SK-N-MC (cell line): Measurements from ENCODE around the gene VSNL1.

ENCODE experiments used
- DNase-seq: peaks from one replicate; pipeline ENCODE4 v3.0.0-alpha.2; 2011; ENCODE audit warnings: low read depth, low spot score
- H3K27ac ChIP-seq: fragments of 200-600 bp; sonication (generic); 2 replicates; pipeline ENCODE4 v1.5.1; 2016; ENCODE audit warnings: mixed run types
- H3K36me3 ChIP-seq: fragments of 200-600 bp; sonication (generic); 2 replicates; pipeline ENCODE4 v1.6.1; 2017; ENCODE audit warnings: antibody characterized with exemption, low read length, mixed read lengths; ENCODE audit not compliant: insufficient read depth
- H3K4me3 ChIP-seq: fragments of 200-600 bp; sonication (generic); 2 replicates; pipeline ENCODE4 v1.5.1; 2016
- H3K9ac ChIP-seq: fragments of 200-600 bp; sonication (generic); 2 replicates; pipeline ENCODE4 v1.8.0; 2017; ENCODE audit warnings: mixed run types, mixed read lengths; ENCODE audit not compliant: insufficient read length
- H3K9me3 ChIP-seq: fragments of 200-600 bp; sonication (generic); 2 replicates; pipeline ENCODE4 v1.6.1; 2017; ENCODE audit warnings: low read depth, mild to moderate bottlenecking, antibody characterized with exemption, low read length, moderate library complexity, mixed read lengths
- EZH2 ChIP-seq: fragments of 200-600 bp; sonication (generic); IDR thresholded peaks from one replicate; pipeline ENCODE4 v1.6.1; 2017; ENCODE audit warnings: antibody characterized with exemption
- FOXP2 ChIP-seq: optimal IDR thresholded peaks from 2 replicates; pipeline ENCODE3; 2011; ENCODE audit warnings: mild to moderate bottlenecking, moderate library complexity; ENCODE audit not compliant: insufficient read depth; ENCODE audit errors: extremely low read length, control extremely low read depth
- POLR2AphosphoS5 ChIP-seq: IDR thresholded peaks from 2 replicates; pipeline ENCODE4 v1.6.1; 2012; ENCODE audit warnings: mild to moderate bottlenecking, low read depth, low read length, borderline replicate concordance

The VSNL1 gene

GRCh38 chr2:17628349-17629261 is 88.1 kb downstream of the VSNL1 start:
- TF ChIP-seq POLR2AphosphoS5 = no peak
- TF ChIP-seq EZH2 = no peak
- no peak for TF ChIP-seq FOXP2
- DNase-seq = no peak
- Histone ChIP-seq H3K4me3 (no peak overlapping the region), H3K36me3 (no peaks in the 10 kb centered on the region), H3K27ac (no peak overlapping the region), H3K9ac (no peak overlapping the region), H3K9me3 (no peaks in the 10 kb centered on the region)

- no peak overlapping the region for H3K9ac ChIP-seq
- TF ChIP-seq EZH2 (no peak), POLR2AphosphoS5 (no peak), FOXP2 (no peak)
Measured at GRCh38 chr2:17630089-17630488, 89.6 kb downstream of the VSNL1 start.

GRCh38 chr2:17634997-17635396 is 94.5 kb downstream of the VSNL1 start:
- Histone ChIP-seq H3K36me3 (no peaks in the 10 kb centered on the region), H3K4me3 (no peak overlapping the region), H3K9ac (no peak overlapping the region), H3K9me3 (no peaks in the 10 kb centered on the region), H3K27ac (no peak overlapping the region)
- DNase-seq = no peak
- TF ChIP-seq POLR2AphosphoS5 = no peak
- no peak for TF ChIP-seq FOXP2
- TF ChIP-seq EZH2 = no peak

More at GRCh38 chr2:17630089-17630488, 89.6 kb downstream of the VSNL1 start:
- no peak overlapping the region for H3K27ac ChIP-seq
- no peaks in the 10 kb centered on the region for H3K36me3 ChIP-seq
- DNase-seq = no peak
- no peaks in the 10 kb centered on the region for H3K9me3 ChIP-seq
- no peak overlapping the region for H3K4me3 ChIP-seq

DNA sequence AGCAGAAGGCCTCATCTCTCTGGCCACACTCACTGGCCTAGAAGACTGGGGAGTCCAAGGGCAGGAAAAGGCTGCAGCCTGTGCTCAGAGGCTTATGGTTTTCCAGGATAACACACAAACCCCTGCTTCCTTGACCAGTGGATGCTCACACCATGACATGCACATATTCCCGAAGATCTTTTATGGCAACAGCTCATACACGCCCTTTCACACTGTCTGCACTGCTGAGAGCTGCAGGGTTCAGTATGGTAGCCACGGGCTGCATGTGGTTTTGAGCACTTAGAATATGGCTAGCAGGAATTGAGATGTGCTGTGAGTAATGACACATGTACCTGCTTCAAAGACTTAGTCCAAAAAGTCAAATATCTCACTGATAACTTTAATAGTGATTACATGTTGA is 95.8 kb downstream of the VSNL1 start:
- DNase-seq = no peak
- no peak overlapping the region for H3K27ac ChIP-seq
- H3K4me3 ChIP-seq = no peak overlapping the region
- no peaks in the 10 kb centered on the region for H3K9me3 ChIP-seq
- no peaks in the 10 kb centered on the region for H3K36me3 ChIP-seq
- no peak for TF ChIP-seq EZH2
- TF ChIP-seq FOXP2 = no peak
- TF ChIP-seq POLR2AphosphoS5 = no peak
- H3K9ac ChIP-seq = no peak overlapping the region

DNA sequence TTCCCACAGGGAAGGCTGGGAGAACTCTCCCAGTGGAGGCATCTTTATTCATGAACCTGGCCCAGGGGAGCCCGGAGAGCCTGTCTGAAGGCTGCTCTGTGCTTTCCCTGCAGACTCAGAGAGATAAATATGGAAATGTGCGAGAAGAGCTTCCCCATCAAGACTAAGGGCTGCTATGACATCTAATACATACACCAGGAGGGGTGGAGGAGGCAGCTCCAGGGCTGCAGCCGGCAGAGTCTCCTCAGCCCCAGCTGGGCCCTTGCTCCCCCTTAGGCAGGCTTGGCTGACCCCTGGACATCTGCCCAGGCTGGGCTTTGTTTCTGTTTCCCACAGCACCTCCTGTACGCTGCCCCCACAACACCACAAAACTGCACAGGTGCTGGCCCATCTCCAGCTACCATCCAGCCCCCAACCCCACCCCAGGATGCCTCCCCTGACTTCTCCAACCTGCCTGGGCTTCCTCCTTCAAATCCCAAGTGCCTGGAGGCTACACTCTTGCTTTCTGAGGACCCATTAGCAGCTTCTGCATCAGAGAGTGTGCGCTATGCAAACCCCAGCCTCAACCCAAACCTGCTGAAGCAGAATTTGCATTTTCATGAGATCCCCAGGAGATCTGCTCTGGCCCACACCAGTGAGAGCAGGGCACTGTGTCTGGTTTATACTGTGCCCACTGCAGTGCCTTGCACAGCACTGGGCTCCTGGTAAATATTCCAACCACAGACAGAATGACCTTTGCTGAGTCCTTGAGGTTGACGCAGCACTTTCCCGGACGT is 96.8 kb downstream of the VSNL1 start:
- H3K9ac ChIP-seq = no peak overlapping the region
- H3K9me3 ChIP-seq = no peaks in the 10 kb centered on the region
- TF ChIP-seq FOXP2 = no peak
- TF ChIP-seq EZH2 = no peak
- no peak for TF ChIP-seq POLR2AphosphoS5
- no peak for DNase-seq
- H3K4me3 ChIP-seq = no peak overlapping the region
- no peak overlapping the region for H3K27ac ChIP-seq
- H3K36me3 ChIP-seq = no peaks in the 10 kb centered on the region

DNA sequence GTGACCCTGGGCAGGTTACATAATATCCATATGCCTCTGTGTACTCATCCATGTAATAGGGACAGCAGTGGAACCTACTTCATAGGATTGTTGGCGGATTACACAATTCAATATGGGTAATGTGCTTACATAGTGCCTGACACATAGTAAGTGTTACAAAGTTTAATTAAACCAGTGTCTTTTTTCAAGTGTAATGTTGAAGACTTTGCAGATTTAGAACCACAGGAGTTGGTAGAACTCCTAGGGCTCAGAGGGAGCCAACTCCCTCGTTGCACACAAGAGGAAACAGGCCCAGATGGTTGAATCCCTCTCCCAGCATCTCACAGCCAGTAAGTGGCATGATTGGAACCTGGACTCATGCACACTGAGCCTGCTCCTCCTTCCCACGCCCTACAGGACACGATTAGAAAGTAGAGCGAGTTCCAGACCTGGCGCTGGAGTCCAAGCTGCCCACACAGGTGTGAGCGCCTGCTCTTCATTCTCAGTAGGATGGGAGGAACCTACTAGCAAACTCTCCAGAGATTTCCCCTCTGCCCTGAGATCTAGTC is 97.8 kb downstream of the VSNL1 start:
- Histone ChIP-seq H3K9ac (no peak overlapping the region), H3K27ac (no peak overlapping the region), H3K36me3 (no peaks in the 10 kb centered on the region), H3K4me3 (no peak overlapping the region), H3K9me3 (no peaks in the 10 kb centered on the region)
- no peak for TF ChIP-seq EZH2
- TF ChIP-seq FOXP2 = no peak
- TF ChIP-seq POLR2AphosphoS5 = no peak
- DNase-seq = no peak

DNA sequence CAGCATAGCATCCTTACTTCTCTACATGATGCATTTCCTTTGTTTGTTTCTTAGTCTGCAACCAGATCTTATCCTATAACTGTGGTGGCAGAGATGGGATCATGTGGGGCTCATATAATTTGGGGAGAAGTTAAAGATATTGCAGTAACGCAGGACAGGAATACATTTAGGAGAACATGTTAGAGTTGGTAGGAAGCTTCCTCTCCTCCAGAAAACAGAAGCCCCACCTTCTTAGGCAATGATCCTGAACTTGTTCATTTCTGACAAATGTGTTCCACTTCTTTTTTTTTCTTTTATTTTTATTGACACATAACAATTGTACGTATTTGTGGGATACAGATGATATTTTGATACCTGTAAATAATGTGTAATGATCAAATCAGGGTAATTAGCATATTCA is 99.9 kb downstream of the VSNL1 start:
- Histone ChIP-seq H3K9me3 (no peaks in the 10 kb centered on the region), H3K27ac (no peak overlapping the region), H3K4me3 (no peak overlapping the region), H3K9ac (no peak overlapping the region), H3K36me3 (no peaks in the 10 kb centered on the region)
- TF ChIP-seq EZH2 = no peak
- TF ChIP-seq FOXP2 = no peak
- no peak for TF ChIP-seq POLR2AphosphoS5
- DNase-seq = no peak

GRCh38 chr2:17643031-17643615 is 102.6 kb downstream of the VSNL1 start:
- DNase-seq = no peak
- Histone ChIP-seq H3K9me3 (no peaks in the 10 kb centered on the region), H3K36me3 (no peaks in the 10 kb centered on the region), H3K4me3 (no peak overlapping the region), H3K9ac (no peak overlapping the region), H3K27ac (no peak overlapping the region)
- no peak for TF ChIP-seq EZH2
- TF ChIP-seq FOXP2 = no peak
- TF ChIP-seq POLR2AphosphoS5 = no peak
